GM12873 (cell line): Measurements from ENCODE around the gene USB1.

ENCODE experiments used
- TF ChIP-seq, protein P1 (sequence below): IDR thresholded peaks from 2 replicates; pipeline ENCODE4 v1.5.1; 2012; ENCODE audit warnings: low read depth, mild to moderate bottlenecking, moderate library complexity, low read length, control low read depth; ENCODE audit not compliant: insufficient read depth; ENCODE audit errors: missing control alignments

USB1 gene

DNA sequence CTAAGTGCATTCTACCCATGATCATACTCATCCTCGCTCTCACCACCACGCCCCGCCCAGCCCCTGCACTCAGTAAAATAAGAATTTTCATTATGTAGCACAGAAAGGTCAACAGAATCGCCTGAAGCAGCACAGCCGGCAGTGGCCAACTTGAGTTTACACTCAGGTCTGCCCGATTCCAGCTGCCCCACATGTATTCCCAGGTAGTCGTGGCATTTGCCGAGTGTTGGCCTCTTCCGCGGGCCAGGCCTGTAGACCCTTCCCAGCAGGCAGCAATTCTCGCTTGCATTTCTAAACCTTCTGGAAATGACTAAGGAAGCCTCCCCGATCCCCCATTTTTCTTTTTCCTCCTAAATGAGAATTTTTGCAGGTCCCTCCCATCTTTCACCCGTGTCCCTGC lies 30.9 kb upstream of the USB1 start:
- TF ChIP-seq, protein P1, sequence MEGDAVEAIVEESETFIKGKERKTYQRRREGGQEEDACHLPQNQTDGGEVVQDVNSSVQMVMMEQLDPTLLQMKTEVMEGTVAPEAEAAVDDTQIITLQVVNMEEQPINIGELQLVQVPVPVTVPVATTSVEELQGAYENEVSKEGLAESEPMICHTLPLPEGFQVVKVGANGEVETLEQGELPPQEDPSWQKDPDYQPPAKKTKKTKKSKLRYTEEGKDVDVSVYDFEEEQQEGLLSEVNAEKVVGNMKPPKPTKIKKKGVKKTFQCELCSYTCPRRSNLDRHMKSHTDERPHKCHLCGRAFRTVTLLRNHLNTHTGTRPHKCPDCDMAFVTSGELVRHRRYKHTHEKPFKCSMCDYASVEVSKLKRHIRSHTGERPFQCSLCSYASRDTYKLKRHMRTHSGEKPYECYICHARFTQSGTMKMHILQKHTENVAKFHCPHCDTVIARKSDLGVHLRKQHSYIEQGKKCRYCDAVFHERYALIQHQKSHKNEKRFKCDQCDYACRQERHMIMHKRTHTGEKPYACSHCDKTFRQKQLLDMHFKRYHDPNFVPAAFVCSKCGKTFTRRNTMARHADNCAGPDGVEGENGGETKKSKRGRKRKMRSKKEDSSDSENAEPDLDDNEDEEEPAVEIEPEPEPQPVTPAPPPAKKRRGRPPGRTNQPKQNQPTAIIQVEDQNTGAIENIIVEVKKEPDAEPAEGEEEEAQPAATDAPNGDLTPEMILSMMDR, result no peak

DNA sequence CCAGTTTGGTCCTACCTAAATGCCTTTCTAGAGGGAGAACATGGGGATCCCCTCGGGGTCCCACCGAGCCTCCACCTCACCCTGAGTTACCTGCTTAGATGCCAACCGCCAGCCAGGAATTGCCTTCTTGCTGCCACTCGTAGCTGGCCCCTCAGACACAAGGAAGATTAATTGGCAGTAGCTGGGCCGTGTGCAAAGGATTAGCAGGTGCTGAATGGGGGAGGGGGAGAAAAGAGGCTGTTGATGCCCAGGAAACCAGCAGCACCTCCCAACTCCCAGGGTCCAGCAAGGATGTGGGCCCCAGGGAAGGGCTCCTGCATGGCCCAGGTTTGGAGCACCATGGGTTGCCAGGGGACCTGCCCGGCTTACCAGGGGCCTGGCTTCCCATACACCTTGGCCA lies 30.2 kb upstream of the USB1 start, which contains the start of gene CNGB1:
TSS of gene CNGB1 (minus strand) at position 159 of the 400 bp plus-strand sequence. CDS start 3,842 bp downstream, outside the sequence.
- TF ChIP-seq, protein P1, result no peak

DNA sequence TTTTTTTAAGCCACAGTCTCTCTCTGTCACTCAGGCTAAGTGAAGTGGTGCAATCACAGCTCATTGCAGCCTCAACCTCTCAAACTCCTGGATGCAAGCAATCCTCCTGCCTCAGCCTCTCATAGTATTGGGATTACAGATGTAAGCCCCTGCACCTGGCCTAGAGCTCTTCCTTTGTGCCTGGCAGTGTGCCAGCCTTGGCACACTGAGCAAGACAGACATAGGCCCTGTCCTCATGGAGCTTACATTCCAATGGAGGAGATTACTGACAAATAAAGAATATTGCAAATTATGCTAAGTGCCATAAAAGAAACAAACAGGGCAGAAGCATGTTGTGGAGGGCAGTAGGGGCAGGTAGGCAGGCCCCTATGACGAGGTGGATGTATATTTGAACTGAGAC lies 29.4 kb upstream of the USB1 start:
- TF ChIP-seq, protein P1, result no peak

DNA sequence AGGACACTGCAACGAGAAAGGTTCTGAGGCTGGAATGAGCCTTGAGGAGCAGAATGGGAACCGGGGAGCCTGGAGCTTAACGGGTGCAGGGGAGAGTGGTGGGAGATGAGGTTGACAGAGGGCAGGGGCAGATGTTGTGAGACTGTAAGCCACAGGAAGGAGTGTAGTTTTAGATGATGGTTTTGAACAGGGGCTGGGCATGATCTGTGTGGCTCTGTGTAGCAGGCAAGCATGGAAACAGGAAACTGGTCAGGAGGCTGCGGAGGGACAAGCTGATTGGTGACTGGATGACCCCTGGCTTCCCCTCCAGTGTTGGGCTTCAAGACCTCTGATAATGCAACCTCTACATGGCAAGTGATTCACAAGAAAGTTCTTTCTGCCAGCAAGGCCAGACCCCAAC lies 28.9 kb upstream of the USB1 start:
- TF ChIP-seq, protein P1, result no peak

DNA sequence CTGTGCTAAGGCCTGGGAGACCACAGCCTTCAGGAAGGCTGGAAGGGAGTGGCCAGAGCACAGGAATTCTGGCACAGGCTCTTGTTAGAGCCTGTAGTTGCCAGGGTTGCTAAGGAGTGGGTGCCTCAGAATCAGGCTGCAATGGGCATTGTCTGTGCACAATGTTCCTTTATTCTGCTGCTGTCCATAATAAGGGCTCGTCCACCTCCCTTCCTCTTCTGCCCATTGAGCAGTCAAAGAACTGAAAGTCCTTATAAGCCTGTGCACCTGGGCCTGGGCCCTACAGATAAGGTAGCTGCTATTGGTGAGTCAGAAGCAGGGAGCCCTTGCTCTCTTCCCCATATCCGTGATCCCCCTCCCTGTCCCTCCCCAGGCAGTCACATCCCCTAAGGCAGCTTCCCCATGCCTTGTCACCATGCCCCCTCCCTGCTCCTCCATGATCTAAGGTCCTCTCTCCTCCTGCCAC lies 24.8 kb upstream of the USB1 start:
- TF ChIP-seq, protein P1, result no peak

DNA sequence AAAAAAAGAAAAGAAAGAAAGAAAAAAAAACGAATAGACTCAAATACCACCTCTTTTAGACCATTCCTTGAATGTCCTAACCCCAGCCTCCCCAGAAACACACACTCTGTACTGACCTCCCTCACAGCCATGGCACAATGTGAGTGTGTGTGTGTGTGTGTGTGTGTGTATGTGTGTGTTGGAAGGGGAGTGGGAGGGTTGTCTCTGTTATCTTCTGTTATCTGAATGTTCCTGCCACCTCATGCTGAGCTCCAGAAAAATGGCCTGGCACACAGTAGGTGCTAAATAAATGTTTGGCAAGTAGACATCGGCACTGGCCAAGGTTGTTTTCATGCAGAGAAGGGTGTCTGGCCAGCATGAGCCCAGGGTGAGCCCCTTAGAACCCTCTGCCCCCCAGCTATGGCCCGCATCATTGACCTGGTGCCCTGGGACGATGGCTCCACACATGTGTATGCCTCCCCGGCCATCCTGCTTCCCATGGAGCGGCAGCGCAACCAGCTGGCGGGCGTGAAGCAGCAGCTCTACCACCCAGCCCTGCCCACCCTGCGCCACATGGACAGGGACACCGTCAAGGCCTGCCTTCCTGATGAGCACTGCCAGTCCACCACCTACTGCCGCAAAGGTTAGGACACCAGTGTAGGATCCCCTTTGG lies 23.7 kb upstream of the USB1 start:
- TF ChIP-seq, protein P1, result no peak

DNA sequence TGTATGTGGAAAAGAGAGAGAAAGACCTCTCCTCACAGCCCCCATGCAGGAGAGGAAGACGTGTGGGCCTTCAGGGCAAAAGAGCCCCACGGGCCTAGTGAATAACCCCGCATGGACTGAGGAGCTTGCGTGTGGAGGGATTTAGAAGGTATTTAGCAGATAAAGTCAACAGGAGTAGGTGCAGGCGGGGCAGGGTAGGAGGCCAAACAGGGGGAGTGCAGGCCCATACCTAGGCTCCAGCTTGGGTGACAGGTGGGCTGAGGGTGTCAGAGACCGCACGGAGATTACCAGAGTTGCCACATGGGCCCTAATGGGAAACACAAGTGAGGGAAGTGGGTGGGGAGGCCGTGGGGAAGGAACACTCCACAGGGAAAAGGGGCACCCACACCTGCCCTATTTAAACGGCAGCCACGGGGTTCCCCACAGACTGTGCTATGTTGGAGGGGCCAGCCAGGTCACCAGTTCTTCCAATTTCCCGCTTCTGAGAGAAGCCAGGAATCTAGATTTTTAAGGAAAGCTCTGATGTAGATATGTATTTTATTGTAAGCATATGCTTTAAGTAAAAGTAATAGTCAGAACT lies 22.1 kb upstream of the USB1 start:
- TF ChIP-seq, protein P1, result no peak
